Measurements from ENCODE around the gene UEVLD. TPM values are rescaled to one million over a fixed set of nuclear protein-coding genes. Genes with fewer than 3 reads are reported as not detected.
A peak's percentile ranks its signal among the peaks of the same experiment; 100 is the strongest.

Gene UEVLD
- total RNA-seq, 1 donor from 2014 or later = 20.1 TPM

DNA sequence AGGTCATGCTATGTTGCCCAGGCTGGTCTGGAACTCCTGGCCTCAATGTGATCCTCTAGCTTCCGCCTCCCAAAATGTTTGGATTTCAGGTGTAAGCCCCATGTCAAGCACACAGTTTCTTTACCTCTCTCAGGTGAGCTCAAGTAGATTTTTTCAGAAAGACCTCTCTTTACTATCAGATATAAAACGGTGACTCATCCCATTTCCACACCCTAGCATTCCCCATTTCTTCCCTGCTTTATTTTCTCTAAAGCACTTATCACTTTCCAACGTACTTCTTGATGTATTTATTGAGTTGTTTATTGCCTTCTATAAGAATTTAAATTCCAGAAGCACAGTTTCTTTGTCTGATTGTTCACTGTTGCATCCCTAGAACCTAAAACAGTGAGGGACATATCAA is 65.5 kb downstream of the UEVLD start:
- peaks cover 2% of the 10 kb centered on the region for H3K36me3 Mint-ChIP-seq (ENCODE audit: low read depth, unreplicated experiment)
- Histone ChIP-seq H3K36me3 (ENCODE audit: insufficient read depth, low read length) (no peaks in the 10 kb centered on the region), H3K9ac (ENCODE audit: low read length) (no peak overlapping the region), H3K27ac (ENCODE audit: low read depth, low read length) (no peak overlapping the region), H4K20me1 (ENCODE audit: insufficient read depth, low read length) (peaks cover 22% of the 10 kb centered on the region), H2AFZ (ENCODE audit: low read depth, low read length) (no peak overlapping the region), H3K4me1 (ENCODE audit: insufficient read depth, low read length) (peaks cover 14% of the 10 kb centered on the region), H3K79me2 (ENCODE audit: insufficient read depth, low read length) (peaks cover 89% of the 10 kb centered on the region), H3K4me2 (ENCODE audit: low read length) (no peak overlapping the region), H3K9me3 (ENCODE audit: insufficient read depth, low read depth, low read length) (no peaks in the 10 kb centered on the region), H3K27me3 (ENCODE audit: insufficient read depth, low read length) (no peaks in the 10 kb centered on the region), H3K4me3 (ENCODE audit: insufficient read depth, low read depth, low read length) (no peak overlapping the region)
- no peaks in the 10 kb centered on the region for H3K9me3 Mint-ChIP-seq (ENCODE audit: unreplicated experiment)
- H3K27ac Mint-ChIP-seq (ENCODE audit: unreplicated experiment) = no peak overlapping the region
- TF ChIP-seq, protein P1, sequence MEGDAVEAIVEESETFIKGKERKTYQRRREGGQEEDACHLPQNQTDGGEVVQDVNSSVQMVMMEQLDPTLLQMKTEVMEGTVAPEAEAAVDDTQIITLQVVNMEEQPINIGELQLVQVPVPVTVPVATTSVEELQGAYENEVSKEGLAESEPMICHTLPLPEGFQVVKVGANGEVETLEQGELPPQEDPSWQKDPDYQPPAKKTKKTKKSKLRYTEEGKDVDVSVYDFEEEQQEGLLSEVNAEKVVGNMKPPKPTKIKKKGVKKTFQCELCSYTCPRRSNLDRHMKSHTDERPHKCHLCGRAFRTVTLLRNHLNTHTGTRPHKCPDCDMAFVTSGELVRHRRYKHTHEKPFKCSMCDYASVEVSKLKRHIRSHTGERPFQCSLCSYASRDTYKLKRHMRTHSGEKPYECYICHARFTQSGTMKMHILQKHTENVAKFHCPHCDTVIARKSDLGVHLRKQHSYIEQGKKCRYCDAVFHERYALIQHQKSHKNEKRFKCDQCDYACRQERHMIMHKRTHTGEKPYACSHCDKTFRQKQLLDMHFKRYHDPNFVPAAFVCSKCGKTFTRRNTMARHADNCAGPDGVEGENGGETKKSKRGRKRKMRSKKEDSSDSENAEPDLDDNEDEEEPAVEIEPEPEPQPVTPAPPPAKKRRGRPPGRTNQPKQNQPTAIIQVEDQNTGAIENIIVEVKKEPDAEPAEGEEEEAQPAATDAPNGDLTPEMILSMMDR (IDR thresholded peaks at IDR 0.05; ENCODE audit: insufficient read depth, low read depth, low read length) = no peak
- TF ChIP-seq EZH2 (IDR thresholded peaks at IDR 0.05; ENCODE audit: insufficient read depth, low read length) = no peak
- H3K27me3 Mint-ChIP-seq (ENCODE audit: low read depth, unreplicated experiment) = no peaks in the 10 kb centered on the region
- no peak for FAIRE-seq
- DNase-seq (ENCODE audit: low read depth) = no peak
- no peak overlapping the region for H3K4me3 Mint-ChIP-seq (ENCODE audit: unreplicated experiment)
- no peaks in the 10 kb centered on the region for H3K4me1 Mint-ChIP-seq (ENCODE audit: low read depth, unreplicated experiment)

DNA sequence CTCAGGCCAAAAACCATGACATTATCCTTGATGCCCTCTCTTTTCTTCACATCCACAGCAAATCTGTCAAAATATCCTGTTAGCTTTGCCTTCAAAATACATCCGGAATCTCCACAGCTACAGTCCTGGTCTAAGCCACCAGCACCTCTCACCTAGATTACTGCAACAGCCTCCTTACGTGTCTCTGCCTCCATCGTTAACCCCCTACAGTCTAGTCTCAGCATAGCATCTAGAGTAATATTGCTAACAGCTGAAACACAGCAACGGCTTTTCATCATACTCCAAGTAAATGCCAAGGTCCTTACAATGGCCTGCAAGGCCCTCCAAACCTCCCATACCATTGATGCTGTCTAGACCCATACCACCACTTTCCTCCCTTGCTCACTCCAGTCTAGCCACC is 66.1 kb downstream of the UEVLD start:
- no peak overlapping the region for H3K4me3 Mint-ChIP-seq (ENCODE audit: unreplicated experiment)
- no peak for FAIRE-seq

DNA sequence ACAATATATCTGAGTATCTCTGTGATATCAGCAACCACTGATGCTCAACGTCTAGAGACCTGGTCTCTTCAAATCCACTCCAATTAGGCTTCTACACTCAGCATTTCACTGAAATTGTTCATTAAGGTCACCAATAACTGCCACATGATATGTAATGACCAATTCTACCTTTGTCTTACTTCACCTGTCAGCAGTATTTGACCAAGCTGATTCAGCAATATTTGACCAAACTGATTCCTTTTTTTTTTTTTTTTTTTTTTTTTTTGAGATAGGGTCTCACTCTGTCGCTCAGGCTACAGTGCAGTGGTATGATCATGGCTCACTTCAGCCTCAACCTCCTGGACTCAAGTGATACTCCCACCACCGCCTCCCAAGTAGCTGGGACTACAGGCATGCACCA is 67.4 kb downstream of the UEVLD start:
- no peak overlapping the region for H3K27ac Mint-ChIP-seq (ENCODE audit: unreplicated experiment)
- H3K4me3 ChIP-seq (ENCODE audit: insufficient read depth, low read depth, low read length) = no peak overlapping the region
- peaks cover 75% of the 10 kb centered on the region for H3K79me2 ChIP-seq (ENCODE audit: insufficient read depth, low read length)
- no peaks in the 10 kb centered on the region for H3K27me3 ChIP-seq (ENCODE audit: insufficient read depth, low read length)
- no peak overlapping the region for H3K27ac ChIP-seq (ENCODE audit: low read depth, low read length)
- peaks cover 2% of the 10 kb centered on the region for H3K36me3 Mint-ChIP-seq (ENCODE audit: low read depth, unreplicated experiment)
- no peaks in the 10 kb centered on the region for H3K27me3 Mint-ChIP-seq (ENCODE audit: low read depth, unreplicated experiment)
- no peaks in the 10 kb centered on the region for H3K4me1 Mint-ChIP-seq (ENCODE audit: low read depth, unreplicated experiment)
- no peak overlapping the region for H3K4me2 ChIP-seq (ENCODE audit: low read length)
- DNase-seq (ENCODE audit: low read depth) (no peak), FAIRE-seq (no peak)
- no peak overlapping the region for H3K4me3 Mint-ChIP-seq (ENCODE audit: unreplicated experiment)
- no peak overlapping the region for H3K9ac ChIP-seq (ENCODE audit: low read length)
- H3K9me3 ChIP-seq (ENCODE audit: insufficient read depth, low read depth, low read length) = no peaks in the 10 kb centered on the region
- peaks cover 3% of the 10 kb centered on the region for H3K4me1 ChIP-seq (ENCODE audit: insufficient read depth, low read length)
- H3K9me3 Mint-ChIP-seq (ENCODE audit: unreplicated experiment) = no peaks in the 10 kb centered on the region
- H3K36me3 ChIP-seq (ENCODE audit: insufficient read depth, low read length) = no peaks in the 10 kb centered on the region
- TF ChIP-seq, protein P1 (IDR thresholded peaks at IDR 0.05; ENCODE audit: insufficient read depth, low read depth, low read length) = no peak
- TF ChIP-seq EZH2 (IDR thresholded peaks at IDR 0.05; ENCODE audit: insufficient read depth, low read length) = no peak
- no peak overlapping the region for H2AFZ ChIP-seq (ENCODE audit: low read depth, low read length)
- H4K20me1 ChIP-seq (ENCODE audit: insufficient read depth, low read length) = peaks cover 22% of the 10 kb centered on the region

More for the DNA sequence above, 66.1 kb downstream of the UEVLD start:
- H3K79me2 ChIP-seq (ENCODE audit: insufficient read depth, low read length) = peaks cover 86% of the 10 kb centered on the region
- no peaks in the 10 kb centered on the region for H3K36me3 ChIP-seq (ENCODE audit: insufficient read depth, low read length)
- no peak overlapping the region for H2AFZ ChIP-seq (ENCODE audit: low read depth, low read length)
- no peak overlapping the region for H3K27ac ChIP-seq (ENCODE audit: low read depth, low read length)
- Mint-ChIP-seq H3K27ac (ENCODE audit: unreplicated experiment) (no peak overlapping the region), H3K36me3 (ENCODE audit: low read depth, unreplicated experiment) (peaks cover 2% of the 10 kb centered on the region), H3K4me1 (ENCODE audit: low read depth, unreplicated experiment) (no peaks in the 10 kb centered on the region), H3K27me3 (ENCODE audit: low read depth, unreplicated experiment) (no peaks in the 10 kb centered on the region), H3K9me3 (ENCODE audit: unreplicated experiment) (no peaks in the 10 kb centered on the region)
- H3K9me3 ChIP-seq (ENCODE audit: insufficient read depth, low read depth, low read length) = no peaks in the 10 kb centered on the region
- no peak for TF ChIP-seq EZH2 (IDR thresholded peaks at IDR 0.05; ENCODE audit: insufficient read depth, low read length)
- TF ChIP-seq, protein P1 (IDR thresholded peaks at IDR 0.05; ENCODE audit: insufficient read depth, low read depth, low read length) = peak; percentile 3
- H3K4me1 ChIP-seq (ENCODE audit: insufficient read depth, low read length) = peaks cover 7% of the 10 kb centered on the region
- no peak overlapping the region for H3K4me2 ChIP-seq (ENCODE audit: low read length)
- no peak overlapping the region for H3K4me3 ChIP-seq (ENCODE audit: insufficient read depth, low read depth, low read length)
- no peaks in the 10 kb centered on the region for H3K27me3 ChIP-seq (ENCODE audit: insufficient read depth, low read length)
- H3K9ac ChIP-seq (ENCODE audit: low read length) = no peak overlapping the region
- DNase-seq (ENCODE audit: low read depth) = no peak
- H4K20me1 ChIP-seq (ENCODE audit: insufficient read depth, low read length) = peaks cover 22% of the 10 kb centered on the region

Measured in astrocyte (in vitro differentiated cells and primary cell).